Dermis lymphatic vessel endothelial cell (primary cell): ENCODE measurements around the gene FHIT. TPM values are rescaled to one million over a fixed set of nuclear protein-coding genes. Genes with fewer than 3 reads are reported as not detected.

ENCODE experiments used
- total RNA-seq: library from RNA; depleted of rRNA; stranded (reverse); fragments of >200 nt; gene quantifications from 2 replicates; pipeline ENCODE4 v1.2.1, GENCODE V29; 2014

Gene FHIT
- 0.26 and 0.76 TPM in 2 replicates for total RNA-seq

GRCh38 chr3:61251174-61251972 lies at the start of gene FHIT:
Gene FHIT, minus strand, starts transcription at chr3:61251452.

